PC-3 (cell line): ENCODE results near the gene MZT2B. TPM values are rescaled to one million over a fixed set of nuclear protein-coding genes. Genes with fewer than 3 reads are reported as not detected.
"Not testable (repeated sequence)": the region's sequence is repeated elsewhere in the genome, so short reads cannot be mapped to it uniquely, and the experiment has no call there.

Experiments
- ATAC-seq: fragments of 200-7000 bp; cut with Tn5 transposase; 2 replicates; pipeline ENCODE4 v1.9.1; 2020; ENCODE audit warnings: mild to moderate bottlenecking, moderate library complexity
- BruUV-seq: library from RNA; stranded (reverse); fragments of 400-500 nt; replicated peaks from 2 replicates; lab custom pipeline; 2021; lab: Mats Ljungman, UMichigan
- CTCF ChIA-PET: fragments of 300-600 bp; sonication (Branson Sonifier 250); formaldehyde crosslinking; loops from one replicate; lab custom pipeline; 2022; ENCODE audit warnings: antibody characterized with exemption; lab: Charles Lee
- POLR2A ChIA-PET: fragments of 300-600 bp; sonication (Branson Sonifier 250); formaldehyde crosslinking; loops from one replicate; lab custom pipeline; 2022; ENCODE audit warnings: antibody characterized with exemption; ENCODE audit not compliant: unreplicated experiment; lab: Charles Lee
- DNase-seq: peaks from one replicate; pipeline ENCODE4 v3.0.0-alpha.2; 2015
- H2AFZ ChIP-seq: fragments of 300-600 bp; sonication (generic); 2 replicates; pipeline ENCODE4 v1.6.0; 2016; ENCODE audit warnings: antibody characterized with exemption, low read length
- H3F3A ChIP-seq: fragments of 300-600 bp; sonication (generic); one replicate; pipeline ENCODE4 v1.6.0; 2017; ENCODE audit warnings: antibody characterized with exemption, low read length, control low read depth, mild to moderate bottlenecking; ENCODE audit not compliant: unreplicated experiment
- H3K27ac ChIP-seq: fragments of 300-600 bp; sonication (generic); 2 replicates; pipeline ENCODE4 v1.5.1; 2016; ENCODE audit warnings: mild to moderate bottlenecking, low read length
- H3K27me3 ChIP-seq: fragments of 300-600 bp; sonication (generic); 2 replicates; pipeline ENCODE4 v1.6.1; 2016; ENCODE audit warnings: low read length, mixed read lengths
- H3K36me3 ChIP-seq: fragments of 300-600 bp; sonication (generic); 2 replicates; pipeline ENCODE4 v1.6.1; 2016; ENCODE audit warnings: low read depth, mixed run types, low read length, mixed read lengths
- H3K4me1 ChIP-seq: fragments of 300-600 bp; sonication (generic); 2 replicates; pipeline ENCODE4 v1.5.1; 2016; ENCODE audit warnings: low read length; ENCODE audit not compliant: insufficient read depth
- H3K4me2 ChIP-seq: fragments of 300-600 bp; sonication (generic); 2 replicates; pipeline ENCODE4 v1.6.0; 2016; ENCODE audit warnings: low read length
- H3K4me3 ChIP-seq: fragments of 300-600 bp; sonication (generic); 2 replicates; pipeline ENCODE4 v1.5.1; 2016; ENCODE audit warnings: mild to moderate bottlenecking, low read length, mixed read lengths
- H3K79me2 ChIP-seq: fragments of 300-600 bp; sonication (generic); 2 replicates; pipeline ENCODE4 v1.6.1; 2017; ENCODE audit warnings: low read length, mixed read lengths
- H3K9ac ChIP-seq: fragments of 300-600 bp; sonication (generic); 2 replicates; pipeline ENCODE4 v1.6.0; 2016; ENCODE audit warnings: mild to moderate bottlenecking, low read length
- H3K9me2 ChIP-seq: fragments of 300-600 bp; sonication (generic); replicated peaks from 2 replicates; pipeline ENCODE4 v1.6.1; 2016; ENCODE audit warnings: mixed run types, low read length, mixed read lengths
- H3K9me3 ChIP-seq: fragments of 300-600 bp; sonication (generic); 2 replicates; pipeline ENCODE4 v1.6.1; 2016; ENCODE audit warnings: low read length, mixed read lengths
- H4K20me1 ChIP-seq: fragments of 300-600 bp; sonication (generic); 2 replicates; pipeline ENCODE4 v1.6.1; 2016; ENCODE audit warnings: low read length, mixed read lengths
- intact Hi-C: fragments of 100-400 bp; cut with micrococcal nuclease; formaldehyde crosslinking; loops from 2 replicates; pipeline ENCODE4 v1.9.0; 2023
- total RNA-seq: library from RNA; depleted of rRNA; stranded (reverse); fragments of >200 nt; gene quantifications from 2 replicates; pipeline ENCODE4 v1.2.3, GENCODE V29; 2014

Gene MZT2B
- total RNA-seq, 1 experiment from 2014 or later, result 502 TPM

- intact Hi-C loops, H3K9me3 ChIP-seq, ATAC-seq: not testable (repeated sequence)
Measured at GRCh38 chr2:130142396-130143265, 39.4 kb upstream of the MZT2B start.

DNA sequence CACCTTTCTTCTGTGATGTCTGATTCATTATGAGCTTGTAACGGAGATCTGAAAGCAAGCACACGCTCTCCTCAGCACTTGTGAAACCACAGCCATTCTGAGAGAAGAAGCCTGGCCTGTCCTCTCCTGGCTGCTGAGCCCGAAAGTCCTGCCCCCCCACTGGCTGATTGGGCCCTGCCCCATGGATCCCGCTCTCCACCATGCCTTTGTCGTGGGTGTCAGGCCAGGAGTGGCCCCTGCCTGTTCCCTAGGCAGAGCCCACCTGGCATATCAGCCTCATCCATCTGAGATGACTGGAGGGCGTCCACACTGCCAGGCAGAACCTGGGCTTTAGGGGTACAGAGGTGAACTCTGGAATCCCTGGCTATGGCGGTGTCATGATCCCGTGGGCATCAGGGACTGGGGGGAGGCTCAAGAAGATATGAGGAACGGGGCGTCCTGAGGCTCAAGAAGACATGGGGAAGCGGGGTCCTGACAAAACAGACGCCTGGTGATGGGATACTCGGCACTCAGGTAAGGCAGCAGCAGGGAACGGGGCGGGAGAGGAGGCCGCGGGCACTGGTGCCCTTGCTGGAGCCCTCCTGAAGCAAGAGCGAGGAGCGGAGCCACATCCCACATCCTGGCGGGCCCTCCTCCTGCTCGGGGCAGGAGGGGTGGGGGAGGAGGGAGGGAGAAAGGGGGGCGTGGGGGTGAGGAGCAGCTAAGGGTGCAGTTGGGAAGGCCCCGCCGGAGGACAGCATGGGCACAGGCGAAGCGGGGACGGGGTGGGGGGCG, 38.6 kb upstream of the MZT2B start:
- CTCF ChIA-PET, H4K20me1 ChIP-seq, H3K4me1 ChIP-seq, H3K4me3 ChIP-seq, H3F3A ChIP-seq, H3K4me2 ChIP-seq, H2AFZ ChIP-seq, H3K27me3 ChIP-seq, intact Hi-C loops, H3K9me3 ChIP-seq, H3K36me3 ChIP-seq, H3K9me2 ChIP-seq, H3K79me2 ChIP-seq, H3K9ac ChIP-seq, H3K27ac ChIP-seq, DNase-seq, POLR2A ChIA-PET, ATAC-seq, BruUV-seq: not testable (repeated sequence)

More at GRCh38 chr2:130142396-130143265, 39.4 kb upstream of the MZT2B start:
- H3K27ac ChIP-seq, H3K9ac ChIP-seq, POLR2A ChIA-PET, H3K79me2 ChIP-seq, H3K36me3 ChIP-seq, H3K4me3 ChIP-seq, DNase-seq, H3K4me1 ChIP-seq, H2AFZ ChIP-seq, BruUV-seq, CTCF ChIA-PET, H3K4me2 ChIP-seq, H3F3A ChIP-seq, H4K20me1 ChIP-seq, H3K9me2 ChIP-seq, H3K27me3 ChIP-seq: not testable (repeated sequence)

DNA sequence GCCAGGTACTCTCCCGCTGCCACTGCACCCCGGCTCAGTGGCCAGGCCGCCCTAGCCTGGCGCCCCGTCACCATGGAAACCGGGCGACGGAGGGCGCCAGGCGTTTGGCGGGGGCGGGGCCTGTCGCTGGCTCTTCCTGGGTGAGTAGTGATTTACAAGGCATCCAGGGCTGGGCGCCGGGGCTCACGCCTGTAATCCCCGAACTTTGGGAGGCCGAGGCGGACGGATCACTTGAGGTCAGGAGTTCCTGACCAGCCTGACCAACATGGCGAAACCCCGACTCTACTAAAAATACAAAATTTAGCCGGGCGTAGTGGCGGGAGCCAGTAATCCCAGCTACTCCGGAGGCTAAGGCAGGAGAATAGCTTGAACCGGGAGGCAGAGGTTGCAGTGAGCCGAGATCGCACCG, 37.1 kb upstream of the MZT2B start, which contains the start of gene CCDC74B:
TSS of gene CCDC74B (minus strand) at position 107 of the 409 bp plus-strand sequence. CDS start 116 bp downstream, outside the sequence.
- peak; percentile 43 for DNase-seq
- H3K27me3 ChIP-seq, H3K4me1 ChIP-seq, intact Hi-C loops, H3K36me3 ChIP-seq, H3K9me2 ChIP-seq, CTCF ChIA-PET, BruUV-seq, POLR2A ChIA-PET, H4K20me1 ChIP-seq, H3K79me2 ChIP-seq, H3F3A ChIP-seq, H3K9me3 ChIP-seq, H3K9ac ChIP-seq, H3K27ac ChIP-seq: not testable (repeated sequence)
- H3K4me2 ChIP-seq, result peak within 1 kb of the TSS; percentile 78
- peak within 1 kb of the TSS; percentile 85 for H2AFZ ChIP-seq
- peak within 1 kb of the TSS; percentile 62 for H3K4me3 ChIP-seq
- peak; percentile 80 for ATAC-seq

DNA sequence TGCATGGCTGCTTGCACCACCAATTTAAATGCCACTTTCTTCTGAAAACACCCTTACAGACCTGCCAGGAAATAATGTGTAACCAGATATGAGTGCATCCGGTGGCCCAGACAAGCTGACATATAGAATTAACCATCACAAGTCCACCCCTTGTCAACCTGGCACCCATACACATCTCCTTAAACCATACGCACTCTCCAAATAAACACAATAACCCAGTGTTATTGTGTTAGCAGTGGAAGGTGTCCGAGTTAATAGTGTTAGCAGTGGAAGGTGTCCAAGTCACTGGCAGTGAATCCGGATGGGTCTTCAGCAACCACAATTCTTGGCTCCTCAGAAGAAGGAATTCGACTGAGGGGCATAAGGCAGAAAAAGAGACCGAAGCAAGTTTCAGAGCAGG, 33.5 kb upstream of the MZT2B start:
- H4K20me1 ChIP-seq, H3K9me3 ChIP-seq, H3K36me3 ChIP-seq, H3K27me3 ChIP-seq, H2AFZ ChIP-seq, H3K4me1 ChIP-seq, H3K4me3 ChIP-seq, CTCF ChIA-PET, ATAC-seq, BruUV-seq, H3K9me2 ChIP-seq, POLR2A ChIA-PET, H3K27ac ChIP-seq, H3K4me2 ChIP-seq, H3K9ac ChIP-seq, H3F3A ChIP-seq, H3K79me2 ChIP-seq, intact Hi-C loops, DNase-seq: not testable (repeated sequence)
